K562 (cell line): ENCODE data around the gene ATP2B1. TPM values are rescaled to one million over a fixed set of nuclear protein-coding genes. Genes with fewer than 3 reads are reported as not detected.

Source experiments
- BMI1 ChIP-seq: fragments of 150-350 bp; IDR thresholded peaks from 2 replicates; pipeline ENCODE4 v1.6.1; 2014; ENCODE audit warnings: low read length
- GABPB2 ChIP-seq: fragments of 250-450 bp; sonication (Bioruptor Pico); conservative IDR thresholded peaks from 2 replicates; pipeline ENCODE4 v1.5.1; 2021; ENCODE audit warnings: mild to moderate bottlenecking
- HDAC3 ChIP-seq: fragments of 450-650 bp; IDR thresholded peaks from 2 replicates; pipeline ENCODE4 v1.6.1; 2018; ENCODE audit warnings: borderline replicate concordance, mild to moderate bottlenecking, moderate library complexity; ENCODE audit not compliant: partially characterized antibody
- HIVEP1 ChIP-seq: fragments of 250-450 bp; sonication (Bioruptor Pico); IDR thresholded peaks from 2 replicates; pipeline ENCODE4 v1.4.0; 2020; ENCODE audit warnings: mild to moderate bottlenecking
- MCM5 ChIP-seq: fragments of 450-650 bp; IDR thresholded peaks from 2 replicates; pipeline ENCODE4 v1.6.1; 2016; ENCODE audit warnings: low read depth
- MEIS2 ChIP-seq: fragments of 450-650 bp; IDR thresholded peaks from 2 replicates; pipeline ENCODE4 v1.6.1; 2014; ENCODE audit warnings: mild to moderate bottlenecking; ENCODE audit not compliant: partially characterized antibody
- NR1H2 ChIP-seq: sonication (generic); formaldehyde crosslinking; IDR thresholded peaks from 2 replicates; pipeline ENCODE4 v1.4.0; 2020; ENCODE audit warnings: mild to moderate bottlenecking, missing genetic modification reagents
- PHF8 ChIP-seq: fragments of 200-600 bp; sonication (generic); IDR thresholded peaks from 2 replicates; pipeline ENCODE4 v1.6.1; 2012; ENCODE audit warnings: mixed run types, mild to moderate bottlenecking, inconsistent platforms, low read length, moderate library complexity, borderline replicate concordance
- RBM14 ChIP-seq: fragments of 200-400 bp; formaldehyde crosslinking; IDR thresholded peaks from 2 replicates; pipeline ENCODE4 v1.6.1; 2018; ENCODE audit warnings: low read depth, mild to moderate bottlenecking, low read length, moderate library complexity, borderline replicate concordance; ENCODE audit not compliant: insufficient read depth
- SPI1 ChIP-seq: IDR thresholded peaks from 2 replicates; pipeline ENCODE4 v1.6.1; 2011; ENCODE audit warnings: low read depth, low read length, control low read depth, borderline replicate concordance
- SREBF2 ChIP-seq: sonication (generic); formaldehyde crosslinking; IDR thresholded peaks from 2 replicates; pipeline ENCODE4 v1.4.0; 2020; ENCODE audit warnings: mild to moderate bottlenecking, missing genetic modification reagents
- SRSF7 ChIP-seq: fragments of 200-400 bp; formaldehyde crosslinking; optimal IDR thresholded peaks from 2 replicates; pipeline ENCODE3; 2017; ENCODE audit warnings: mild to moderate bottlenecking, low read depth, low read length
- TEAD4 ChIP-seq, 2 experiments: sonication (generic) in 1 of 2; formaldehyde crosslinking in 1 of 2; IDR thresholded peaks; 2 replicates each; pipeline versions ENCODE4 v1.6.1 to v1.8.0; 2012 to 2022; ENCODE audit warnings: borderline replicate concordance in 1 of 2, inconsistent platforms in 1 of 2, low read length in 1 of 2, mild to moderate bottlenecking in 1 of 2, missing genetic modification reagents in 1 of 2
- ZNF740 ChIP-seq, 3 experiments: fragments of 200-800 bp in 1 of 3; sonication (Bioruptor generic) in 1 of 3; sonication (generic) in 1 of 3; formaldehyde crosslinking in 1 of 3; IDR thresholded peaks; 2 replicates each; pipeline versions ENCODE4 v1.6.1 to v1.8.0; 2016 to 2022; ENCODE audit warnings: mild to moderate bottlenecking in 2 of 3, missing compliant biosample characterization in 2 of 3, missing genetic modification characterization in 2 of 3, missing genetic modification reagents in 1 of 3
- polyA plus RNA-seq, 8 experiments: library from polyadenylated mRNA; depleted of rRNA in 4 of 8; stranded (reverse) in 5 of 8; unstranded in 3 of 8; fragments of >200 nt; fragmentation: Nextera tagmentation in 2 of 8; fragmentation: Illumina TruSeq in 1 of 8; extraction: Ambion mirVana in 2 of 8; extraction: Trizol in 1 of 8; gene quantifications; 2 replicates each; pipeline versions ENCODE4 v1.2.1 to v1.2.3, GENCODE V29; 2011 to 2014; ENCODE audit warnings: inconsistent platforms in 1 of 8, missing spikeins in 1 of 8
- total RNA-seq, 7 experiments: library from RNA; depleted of rRNA in 6 of 7; stranded (reverse); fragments of >200 nt in 6 of 7; fragmentation: Illumina TruSeq in 2 of 7; extraction: Trizol in 2 of 7; gene quantifications; 2 replicates each; pipeline versions ENCODE4 v1.2.1 to v1.2.3, GENCODE V29; 2011 to 2021; ENCODE audit warnings: low replicate concordance in 1 of 7

Gene ATP2B1
- total and polyA plus RNA-seq, 9 of the 15 experiments (the other 6 are each of a cell fraction or from before 2014, with no cell fraction given): 8.6 to 39.0 (median 27.8) TPM

GRCh38 chr12:89732522-89732921 is 23.9 kb upstream of the ATP2B1 start (continued):
- TF ChIP-seq HIVEP1 (CRISPR knock-in tag) (no peak), PHF8 (no peak), MCM5 (no peak), SREBF2 (no peak), NR1H2 (CRISPR knock-in tag) (no peak), SPI1 (no peak), ZNF740 (CRISPR knock-in tag; IDR thresholded peaks at IDR 0.05) (no peak), ZNF740 (tag; IDR thresholded peaks at IDR 0.05) (no peak), GABPB2 (no peak), BMI1 (no peak), SRSF7 (no peak), TEAD4 (IDR thresholded peaks at IDR 0.05; ENCODE audit: low read length) (no peak), TEAD4 (CRISPR knock-in tag; IDR thresholded peaks at IDR 0.05; ENCODE audit: borderline replicate concordance) (no peak), MEIS2 (no peak), HDAC3 (no peak), RBM14 (no peak)
